Psoas muscle (tissue), 8 donors: ENCODE data around the gene FEM1C. TPM values are rescaled to one million over a fixed set of nuclear protein-coding genes. Genes with fewer than 3 reads are reported as not detected.

ENCODE experiments used
- ATAC-seq, 4 donors: fragments of 200-7000 bp; cut with Tn5 transposase; one replicate each; pipeline ENCODE4 v1.9.1; 2020; ENCODE audit warnings: moderate library complexity in 3 of 4, mild to moderate bottlenecking in 2 of 4
- DNase-seq, 2 donors: peaks; one replicate each; pipeline ENCODE4 v3.0.0-alpha.2; 2020
- H3K27ac ChIP-seq: fragments of 200-600 bp; one replicate; pipeline ENCODE4 v1.8.0; 2022
- H3K27me3 ChIP-seq, 3 donors: fragments of 200-600 bp in 1 of 3; one replicate each; pipeline versions ENCODE4 v1.6.1 to v1.8.0; 2013 to 2022; ENCODE audit warnings: low read length in 2 of 3, mild to moderate bottlenecking in 2 of 3, moderate library complexity in 1 of 3; ENCODE audit not compliant: insufficient read depth in 3 of 3
- H3K36me3 ChIP-seq, 2 donors: fragments of 200-600 bp in 1 of 2; one replicate each; pipeline versions ENCODE4 v1.6.1 to v1.8.0; 2013 to 2022; ENCODE audit warnings: low read depth in 1 of 2, mild to moderate bottlenecking in 1 of 2, moderate library complexity in 1 of 2; ENCODE audit not compliant: insufficient read depth in 1 of 2
- H3K4me1 ChIP-seq: fragments of 200-600 bp; one replicate; pipeline ENCODE4 v1.8.0; 2022
- H3K4me3 ChIP-seq: fragments of 200-600 bp; one replicate; pipeline ENCODE4 v1.8.0; 2022; ENCODE audit warnings: mild to moderate bottlenecking
- H3K9me3 ChIP-seq: fragments of 200-600 bp; one replicate; pipeline ENCODE4 v1.8.0; 2022
- CTCF ChIP-seq: fragments of 200-600 bp; IDR thresholded peaks from one replicate; pipeline ENCODE4 v1.8.0; 2022; ENCODE audit warnings: antibody characterized with exemption
- WGBS, 3 donors: extraction: QIAGEN DNeasy Blood & Tissue Kit; methylation state at CpG; one replicate each; pipeline versions ENCODE4 v1.1.6 to v1.1.7; 2013; 5-methylcytosine and 5-hydroxymethylcytosine counted together
- intact Hi-C, 2 donors: fragments of 100-400 bp; cut with DNase I; formaldehyde crosslinking; loops; one replicate each; pipeline versions ENCODE4 v1.11.0 to v1.14.2; 2022
- polyA plus RNA-seq, 3 donors: library from polyadenylated mRNA; stranded (reverse); fragments of 200-250 nt; gene quantifications; one replicate each; pipeline ENCODE4 v1.2.3, GENCODE V29; 2013
- total RNA-seq, 4 donors: library from RNA; stranded (reverse); fragmentation: NEBNext Ultra II Directional in 2 of 4; extraction: Animal tissue kit (Norgen Biotek cat#: 25700) in 2 of 4; gene quantifications; one replicate each; pipeline versions ENCODE4 v1.2.1 to v1.2.4, GENCODE V29; 2021 to 2023
- donor health status: healthy with polysubstance abuse.
- donor health status: DM: no; HTN: no; CAD: no; lungs with moderate emphysema.
- donor health status: Bipolar disorder and iron deficiency.
- donor health status: healthy.
- donor health status: DM: yes; HTN: yes; CAD: no.
- donor health status: DM: no; HTN: no; CAD: no.
- donor health status: DM: no; HTN: no; CAD: no.
- donor health status: DM: yes; HTN: yes; CAD: no.

Gene FEM1C
- total and polyA plus RNA-seq, 7 donors: 9.1 to 44.5 (median 26.0) TPM

DNA sequence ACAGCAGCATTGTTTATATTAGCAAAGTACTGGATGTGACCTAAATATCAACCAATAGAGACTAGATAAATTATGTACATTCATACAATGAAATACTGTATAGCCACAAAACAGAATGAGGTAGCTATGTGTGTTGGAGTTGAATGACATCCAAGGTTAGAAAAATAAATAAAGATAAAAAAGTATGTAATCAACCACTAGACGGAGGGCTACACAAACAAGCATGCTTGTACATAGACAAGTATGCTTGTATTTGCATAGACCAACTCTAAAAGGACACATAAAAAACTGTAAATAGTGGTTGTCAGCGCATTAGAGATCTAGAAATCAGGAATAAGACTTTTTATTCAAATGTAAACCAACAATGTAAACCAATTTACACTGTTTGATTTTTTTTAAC, 3.0 kb downstream of the FEM1C start:
- Histone ChIP-seq H3K9me3 (no peaks in the 10 kb centered on the region), H3K27ac (peak overlapping the region; percentile 98), H3K36me3 (peaks cover 0 to 17% of the 10 kb centered on the region in 2 donors), H3K4me1 (peaks cover 51% of the 10 kb centered on the region), H3K27me3 (no peaks in the 10 kb centered on the region), H3K4me3 (peak overlapping the region; percentile 93)
- DNase-seq: no peak
- 15 to 19% (median 18%) methylated on average over 2 of the region's 2 CpGs for WGBS, 3 donors
- intact Hi-C loops: loop anchor here (2.0 to 10.0 kb wide), 6 partner anchors 79 to 303 kb away; partner anchors contain the start of genes AP3S1 (in 1 of the 2) and ATG12 (in 1 of the 2)
- no peak for ATAC-seq
- TF ChIP-seq CTCF: no peak

GRCh38 chr5:115535479-115536035, 9.0 kb downstream of the FEM1C start:
- no peaks in the 10 kb centered on the region for H3K9me3 ChIP-seq
- WGBS, 3 donors: 67 to 89% (median 88%) methylated on average over 3 of the region's 3 CpGs
- no peak for DNase-seq
- intact Hi-C loops: no loop called here
- peaks cover 87% of the 10 kb centered on the region for H3K4me1 ChIP-seq
- no peak overlapping the region for H3K4me3 ChIP-seq
- H3K36me3 ChIP-seq: peaks cover 0 to 4% of the 10 kb centered on the region in 2 donors
- no peak for TF ChIP-seq CTCF
- no peak overlapping the region for H3K27ac ChIP-seq
- H3K27me3 ChIP-seq: no peaks in the 10 kb centered on the region
- no peak for ATAC-seq

DNA sequence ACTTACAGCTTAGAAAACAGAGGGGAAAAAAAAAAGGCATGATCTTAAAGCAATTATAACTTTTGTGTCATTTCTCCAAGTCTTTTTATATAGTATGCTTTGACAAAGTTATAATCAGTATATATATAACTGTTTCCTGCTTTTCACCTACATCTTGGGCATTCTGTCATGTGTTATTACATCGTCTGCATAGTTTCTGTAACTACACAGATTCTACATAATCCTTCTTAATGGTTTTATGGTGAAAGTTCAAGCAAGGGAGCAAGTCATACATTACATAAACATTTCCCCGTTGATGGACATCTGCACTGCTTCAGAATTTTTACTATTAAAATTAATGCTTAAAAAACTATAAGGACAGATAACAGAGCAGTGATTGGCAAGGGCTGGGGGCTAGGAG, 12.1 kb downstream of the FEM1C start:
- peaks cover 84% of the 10 kb centered on the region for H3K4me1 ChIP-seq
- H3K36me3 ChIP-seq: peaks cover 0 to 4% of the 10 kb centered on the region in 2 donors
- ATAC-seq (no peak), DNase-seq (no peak)
- no peak for TF ChIP-seq CTCF
- H3K27me3 ChIP-seq: no peaks in the 10 kb centered on the region
- intact Hi-C loops: loop anchor here in 1 of 2 donors (5.0 kb wide), 1 partner anchor 60 kb away; no protein-coding TSS in a partner anchor
- H3K9me3 ChIP-seq: no peaks in the 10 kb centered on the region
- 45 to 54% (median 50%) methylated on average over 2 of the region's 2 CpGs for WGBS, 3 donors
- no peak overlapping the region for H3K4me3 ChIP-seq
- no peak overlapping the region for H3K27ac ChIP-seq

DNA sequence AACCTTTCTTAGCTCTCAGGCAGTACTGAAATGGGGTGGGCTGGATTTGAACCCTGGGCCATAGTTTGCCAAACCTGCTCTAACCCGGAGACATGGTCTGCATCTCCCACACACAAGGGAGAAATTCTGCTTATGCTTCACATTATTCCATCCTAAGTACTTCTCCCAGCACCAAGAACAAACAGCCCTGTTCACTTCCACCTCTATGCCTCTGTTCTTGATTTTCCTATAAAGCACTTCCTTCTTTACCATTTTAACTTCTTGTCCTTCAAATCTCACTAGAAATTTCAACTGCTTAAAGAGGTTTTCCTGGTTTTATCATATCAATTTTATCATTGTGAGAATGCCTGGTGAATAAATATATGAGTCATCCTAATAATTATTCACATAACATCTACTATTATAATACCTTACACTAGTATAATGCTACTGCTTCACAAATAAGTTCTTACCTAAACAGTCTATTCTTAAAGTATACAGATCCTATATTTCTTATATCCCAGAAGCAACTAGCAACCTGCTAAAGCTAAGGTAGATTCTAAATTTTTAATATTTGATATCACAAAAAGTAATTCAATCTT, 12.7 kb downstream of the FEM1C start:
- DNase-seq: no peak
- Histone ChIP-seq H3K36me3 (peaks cover 0 to 4% of the 10 kb centered on the region in 2 donors), H3K4me3 (no peak overlapping the region), H3K9me3 (no peaks in the 10 kb centered on the region), H3K4me1 (peaks cover 77% of the 10 kb centered on the region), H3K27ac (no peak overlapping the region), H3K27me3 (no peaks in the 10 kb centered on the region)
- no peak for ATAC-seq
- 63 to 83% (median 68%) methylated on average over 1 of the region's 1 CpG for WGBS, 3 donors
- intact Hi-C loops: loop anchor here in 1 of 2 donors (5.0 kb wide), 1 partner anchor 60 kb away; no protein-coding TSS in a partner anchor
- no peak for TF ChIP-seq CTCF
